ENCODE measurements around the gene CRMP1.

GRCh38 chr4:5813882-5814255 is 79.0 kb downstream of the CRMP1 start:
- TF ChIP-seq CTCF (conservative IDR thresholded peaks at IDR 0.05) (no peak), EZH2 (IDR thresholded peaks at IDR 0.05; ENCODE audit: low read depth) (no peak)

Data from PC-9 (cell line).